Measurements from ENCODE around the gene MESD.

Gene MESD

DNA sequence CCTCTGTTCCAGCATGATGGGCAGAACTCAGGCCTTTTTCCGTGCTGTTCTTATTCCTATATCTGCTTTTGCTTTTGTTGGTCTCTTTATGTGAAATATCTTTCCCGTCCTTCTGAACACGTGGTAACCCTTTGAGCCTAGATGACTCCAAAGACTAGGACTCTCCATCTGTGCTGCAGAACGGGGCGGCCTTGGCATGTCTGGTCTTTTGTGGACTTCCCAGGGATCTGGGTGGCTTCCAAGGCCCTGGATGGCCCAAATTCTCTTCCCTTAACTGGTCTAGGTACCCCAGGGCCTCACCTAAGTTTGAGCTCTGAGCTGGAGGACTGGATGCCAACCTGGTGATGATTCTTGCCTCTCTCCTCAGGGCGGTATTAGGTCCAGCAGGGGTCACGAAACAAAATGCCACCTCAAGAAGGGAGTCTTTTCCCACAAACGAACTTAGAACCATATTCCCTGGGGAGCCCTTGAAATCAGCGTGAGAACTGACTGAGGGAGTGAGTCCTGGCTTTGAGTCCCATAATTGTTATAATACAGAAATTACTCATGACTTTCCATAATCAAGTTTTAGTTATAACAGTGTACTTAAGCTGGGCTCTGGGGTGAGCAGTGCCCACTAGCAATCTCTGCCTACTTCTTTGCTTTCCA lies 25.0 kb upstream of the MESD start:
- DNase-seq (ENCODE audit: low spot score) = no peak

DNA sequence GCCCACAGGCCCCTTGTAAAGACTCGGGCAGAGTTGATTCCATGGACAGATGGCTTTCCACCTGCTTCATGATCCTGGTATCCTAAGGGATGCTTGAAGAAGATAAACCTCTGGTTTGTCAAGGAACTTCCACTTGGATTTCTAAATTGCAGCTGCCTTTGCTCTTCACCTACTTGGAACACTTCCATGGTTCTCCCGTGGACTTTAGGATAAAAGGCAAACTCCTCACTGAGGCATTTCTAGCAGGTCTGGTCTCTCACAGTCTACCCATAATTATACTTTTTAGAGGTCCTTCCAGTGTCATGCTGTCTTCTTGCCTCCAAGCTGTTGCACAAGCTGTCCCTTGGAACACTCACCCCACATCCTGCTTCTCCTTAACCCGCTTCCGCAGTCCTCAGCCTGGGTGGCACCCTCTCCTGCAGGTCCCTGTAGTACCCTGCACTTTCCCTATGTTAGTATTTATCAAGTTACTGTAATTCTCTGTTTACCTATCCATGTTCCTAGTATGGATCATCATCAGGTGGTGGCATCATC lies 23.8 kb upstream of the MESD start:
- DNase-seq (ENCODE audit: low spot score) = no peak

DNA sequence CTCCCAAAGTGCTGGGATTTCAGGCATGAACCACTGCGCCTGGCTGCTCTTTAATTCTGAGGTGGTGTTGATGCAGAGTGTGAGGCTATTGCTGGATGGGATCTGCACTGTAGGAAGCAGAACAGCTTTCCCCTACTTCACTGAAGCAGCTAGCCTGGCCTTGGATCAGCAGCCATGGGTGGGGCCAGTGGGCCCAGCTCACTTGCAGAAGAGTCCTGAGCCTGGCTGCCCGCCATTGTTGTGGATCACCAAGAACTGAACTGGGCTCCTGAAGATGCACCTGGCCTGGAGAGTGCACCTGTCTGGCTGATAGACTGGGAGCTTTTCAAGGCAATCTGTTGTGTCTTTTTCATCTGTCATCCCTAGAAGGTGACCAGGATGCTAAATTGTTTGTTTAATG lies 23.0 kb upstream of the MESD start:
- no peak for DNase-seq (ENCODE audit: low spot score)

DNA sequence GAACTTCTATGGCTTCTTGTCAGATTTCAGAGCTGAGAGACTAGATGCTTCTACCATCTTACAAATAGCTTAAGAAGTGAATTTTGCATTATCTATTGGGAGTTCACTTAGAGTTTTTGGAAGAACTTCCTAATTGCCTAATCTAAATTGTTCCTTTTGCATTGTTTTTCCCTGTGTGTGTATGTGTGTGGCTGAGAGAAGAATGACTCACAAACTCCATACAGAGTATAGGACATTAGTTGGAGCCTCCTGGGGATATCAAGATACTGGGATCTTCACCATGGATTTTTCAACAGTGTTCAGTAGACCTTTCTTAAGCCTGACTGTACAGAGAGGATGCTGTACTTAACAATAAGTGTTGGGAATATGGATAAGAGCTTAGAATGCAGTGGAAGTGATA lies 22.0 kb upstream of the MESD start:
- no peak for DNase-seq (ENCODE audit: low spot score)

DNA sequence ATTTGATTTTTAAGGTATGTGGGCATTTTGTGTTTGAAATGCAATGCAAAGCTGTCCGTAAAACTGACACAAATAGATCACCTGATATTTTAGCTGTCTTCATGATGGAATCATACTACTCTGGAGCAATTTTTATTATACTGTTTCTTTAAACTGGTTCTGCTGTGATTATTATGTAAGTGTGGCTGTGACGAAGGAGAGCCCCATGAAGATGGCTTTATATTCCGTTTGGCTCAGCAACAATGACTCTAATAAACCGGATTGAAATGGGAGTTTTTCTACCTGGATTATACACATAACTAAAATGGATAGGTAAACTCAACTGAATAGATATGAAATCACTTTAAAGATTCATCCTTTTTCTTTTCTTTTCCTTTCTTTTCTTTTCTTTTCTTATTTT lies 20.5 kb upstream of the MESD start:
- no peak for DNase-seq (ENCODE audit: low spot score)

DNA sequence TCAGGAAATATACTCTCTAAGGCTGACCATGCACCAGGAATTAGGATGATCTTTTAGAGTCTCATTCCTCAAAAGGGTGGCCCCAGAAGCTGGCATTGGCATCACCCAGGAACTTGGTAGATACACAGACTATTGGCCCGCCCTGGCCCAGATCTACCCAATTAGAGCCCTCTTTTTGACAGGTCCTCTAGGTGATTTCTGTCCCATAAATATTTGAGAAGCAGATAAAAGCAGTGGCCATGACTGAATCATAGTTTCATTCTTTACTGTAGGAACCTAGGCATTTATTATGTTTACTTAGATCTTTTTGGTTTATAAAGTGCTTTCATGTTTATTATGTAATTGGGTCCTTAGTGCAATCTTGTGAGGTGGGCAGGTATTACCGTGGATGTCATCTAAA lies 18.7 kb upstream of the MESD start:
- no peak for DNase-seq (ENCODE audit: low spot score)

DNA sequence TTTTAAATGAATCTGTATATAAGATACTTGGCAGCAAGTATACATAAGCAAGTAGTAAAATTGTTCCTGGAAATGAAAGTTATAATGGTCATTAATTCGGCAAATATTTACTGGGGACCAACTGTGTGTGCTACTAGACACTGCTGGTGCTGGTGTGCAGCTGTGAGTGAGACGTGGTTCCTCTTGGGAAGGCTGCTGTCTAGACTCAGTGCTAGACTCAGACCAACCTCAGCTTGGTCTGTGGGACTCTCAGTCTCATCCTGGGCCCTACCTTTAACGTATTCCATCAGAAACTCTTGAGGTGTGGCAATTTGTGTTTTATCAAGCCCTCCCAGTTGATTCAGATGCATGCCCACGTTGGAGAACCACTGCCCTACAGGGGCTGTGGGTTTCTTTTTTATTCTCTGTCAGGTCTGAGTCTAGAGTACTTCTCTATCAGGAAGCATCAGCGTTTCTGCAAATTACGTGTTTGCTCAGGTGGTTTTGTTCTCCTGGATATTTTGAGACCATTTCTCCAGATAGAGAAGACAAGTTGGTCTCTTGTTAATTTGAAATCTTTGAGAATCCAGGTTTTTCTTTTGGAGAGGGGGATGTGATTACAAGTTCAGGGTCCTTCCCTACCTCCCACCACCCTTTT lies 17.9 kb upstream of the MESD start:
- DNase-seq (ENCODE audit: low spot score) = no peak

DNA sequence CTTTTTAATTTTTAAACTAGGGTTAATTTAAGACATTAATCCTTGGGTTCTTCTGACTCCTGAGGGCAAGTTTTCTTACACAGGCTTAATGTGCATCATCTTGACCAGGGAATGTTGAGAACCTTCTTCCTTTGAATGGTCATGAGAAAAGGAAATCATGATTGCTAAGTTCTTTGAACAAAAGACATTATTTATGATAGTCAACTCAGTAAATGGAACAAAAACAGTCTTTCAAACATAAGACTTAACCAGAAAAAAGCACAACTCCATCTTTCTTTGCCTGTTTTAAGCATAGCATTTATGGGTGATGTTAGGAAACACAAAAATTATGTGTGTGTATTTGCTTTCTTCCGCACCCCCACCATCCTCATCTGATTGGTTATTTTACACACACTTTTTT lies 16.5 kb upstream of the MESD start:
- DNase-seq (ENCODE audit: low spot score) = no peak

DNA sequence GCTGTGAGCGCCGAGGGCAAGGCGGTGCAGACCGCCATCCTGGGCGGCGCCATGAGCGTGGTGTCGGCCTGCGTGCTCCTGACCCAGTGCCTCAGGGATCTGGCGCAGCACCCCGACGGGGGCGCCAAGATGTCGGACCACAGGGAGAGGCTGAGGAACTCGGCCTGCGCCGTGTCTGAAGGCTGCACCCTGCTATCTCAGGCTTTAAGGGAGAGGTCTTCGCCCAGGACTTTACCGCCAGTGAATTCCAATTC lies 13.4 kb upstream of the MESD start:
- DNase-seq (ENCODE audit: low spot score) = no peak

DNA sequence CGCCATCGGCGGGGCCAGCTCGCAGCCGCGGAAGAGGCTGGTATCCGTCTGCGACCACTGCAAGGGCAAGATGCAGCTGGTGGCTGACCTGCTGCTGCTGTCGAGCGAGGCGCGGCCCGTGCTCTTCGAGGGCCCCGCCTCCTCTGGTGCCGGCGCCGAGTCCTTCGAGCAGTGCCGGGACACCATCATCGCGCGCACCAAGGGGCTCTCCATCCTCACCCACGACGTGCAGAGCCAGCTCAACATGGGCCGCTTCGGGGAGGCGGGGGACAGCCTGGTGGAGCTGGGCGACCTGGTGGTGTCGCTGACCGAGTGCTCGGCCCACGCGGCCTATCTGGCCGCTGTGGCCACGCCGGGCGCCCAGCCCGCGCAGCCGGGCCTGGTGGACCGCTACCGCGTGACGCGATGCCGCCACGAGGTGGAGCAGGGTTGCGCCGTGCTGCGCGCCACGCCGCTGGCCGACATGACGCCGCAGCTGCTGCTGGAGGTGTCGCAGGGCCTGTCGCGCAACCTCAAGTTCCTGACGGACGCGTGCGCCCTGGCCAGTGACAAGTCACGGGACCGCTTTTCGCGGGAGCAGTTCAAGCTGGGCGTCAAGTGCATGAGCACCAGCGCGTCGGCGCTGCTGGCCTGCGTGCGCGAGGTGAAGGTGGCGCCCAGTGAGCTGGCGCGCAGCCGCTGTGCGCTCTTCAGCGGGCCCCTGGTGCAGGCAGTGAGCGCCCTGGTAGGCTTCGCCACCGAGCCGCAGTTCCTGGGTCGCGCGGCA lies 12.9 kb upstream of the MESD start:
- DNase-seq (ENCODE audit: low spot score) = peak; percentile 73

DNA sequence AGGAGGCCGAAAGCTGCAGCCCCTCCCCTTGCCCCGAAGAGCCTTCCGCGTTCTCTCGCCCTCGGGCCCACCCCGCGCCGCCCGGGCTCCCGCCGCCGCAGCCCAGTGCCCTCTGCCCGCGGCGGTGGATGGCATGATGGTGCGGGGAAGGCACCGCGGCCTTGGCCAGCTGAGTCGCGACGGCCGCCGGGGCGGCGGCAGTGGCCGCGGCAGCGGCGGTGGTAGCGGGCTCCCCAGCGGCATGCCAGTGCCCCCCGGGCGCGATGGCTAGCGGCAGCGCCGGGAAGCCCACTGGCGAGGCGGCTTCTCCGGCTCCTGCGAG lies 12.4 kb upstream of the MESD start:
- peak; percentile 74 for DNase-seq (ENCODE audit: low spot score)

DNA sequence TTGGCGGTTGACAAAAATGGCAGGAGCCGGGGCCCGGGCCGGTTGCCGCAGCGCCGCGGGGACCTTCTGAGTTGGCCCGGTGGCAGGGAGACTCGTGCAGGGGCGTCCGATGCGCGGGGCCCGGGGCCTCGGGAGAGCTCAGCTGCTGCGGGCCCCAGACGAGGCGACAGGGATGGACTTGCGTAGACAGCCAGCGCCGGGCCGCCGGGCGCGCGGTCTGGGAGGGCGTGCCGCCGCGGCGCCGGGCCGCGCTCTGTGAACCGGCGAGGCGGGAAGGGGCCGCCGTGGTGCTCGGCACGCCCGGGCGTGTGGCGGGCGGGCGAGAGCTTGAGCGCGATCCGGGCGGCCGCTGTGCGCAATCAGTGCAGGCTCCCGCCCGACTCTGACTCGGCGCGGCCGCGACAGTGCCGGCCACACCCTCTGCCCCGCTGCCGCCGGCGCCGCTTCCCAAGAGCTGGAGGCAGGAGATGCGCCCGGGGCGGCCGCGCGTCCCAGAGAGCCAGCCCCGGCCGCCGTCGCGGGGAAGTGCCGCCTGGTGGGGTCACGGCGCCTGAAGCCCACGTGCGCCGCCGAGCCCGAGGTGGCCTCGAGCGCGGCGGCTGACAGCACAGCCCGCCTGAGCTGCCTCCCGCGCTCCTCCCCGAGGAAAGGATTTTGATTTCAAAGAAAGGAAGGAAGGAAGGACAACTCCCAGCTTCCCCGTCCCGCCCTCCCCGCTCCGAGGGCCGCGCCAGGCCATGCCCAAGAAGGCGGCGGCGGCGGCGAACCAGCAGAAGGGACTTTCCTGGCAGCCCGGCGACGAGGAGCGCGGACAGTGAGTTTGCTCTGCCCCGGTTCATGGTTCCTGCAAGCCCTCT lies 11.8 kb upstream of the MESD start:
- peak; percentile 75 for DNase-seq (ENCODE audit: low spot score)

DNA sequence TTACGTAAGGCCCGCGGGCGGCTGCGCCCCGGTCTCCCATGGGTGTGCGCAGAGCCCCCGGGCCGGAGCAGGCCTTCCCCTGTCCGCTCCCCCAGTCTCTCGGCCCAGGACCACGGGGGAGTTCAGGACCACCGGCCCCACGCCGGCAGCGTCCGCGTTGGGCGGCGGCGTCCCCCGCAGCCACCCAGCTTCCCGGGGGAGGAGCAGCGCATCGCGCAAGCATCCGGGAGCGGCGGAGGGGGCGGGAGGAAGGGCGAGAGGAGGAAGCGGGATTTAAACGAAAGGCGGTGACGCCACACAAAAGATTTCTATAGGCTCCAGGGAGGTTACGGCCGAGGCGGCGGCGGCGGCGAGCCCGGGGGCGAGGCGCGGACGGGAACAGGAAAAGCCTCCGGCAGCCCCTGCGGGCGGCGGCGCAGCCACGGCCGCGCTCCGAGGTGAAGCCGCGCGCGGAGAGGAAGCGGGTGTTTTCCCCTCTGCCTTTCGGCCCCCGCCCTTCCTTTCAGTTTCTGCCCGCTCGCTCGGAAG lies 11.1 kb upstream of the MESD start, which contains the start of gene TLNRD1:
Gene TLNRD1, plus strand, starts transcription at position 300 of the 528 bp plus-strand sequence. CDS start 1,349 bp downstream, outside the sequence.
- DNase-seq (ENCODE audit: low spot score) = peak; percentile 95

DNA sequence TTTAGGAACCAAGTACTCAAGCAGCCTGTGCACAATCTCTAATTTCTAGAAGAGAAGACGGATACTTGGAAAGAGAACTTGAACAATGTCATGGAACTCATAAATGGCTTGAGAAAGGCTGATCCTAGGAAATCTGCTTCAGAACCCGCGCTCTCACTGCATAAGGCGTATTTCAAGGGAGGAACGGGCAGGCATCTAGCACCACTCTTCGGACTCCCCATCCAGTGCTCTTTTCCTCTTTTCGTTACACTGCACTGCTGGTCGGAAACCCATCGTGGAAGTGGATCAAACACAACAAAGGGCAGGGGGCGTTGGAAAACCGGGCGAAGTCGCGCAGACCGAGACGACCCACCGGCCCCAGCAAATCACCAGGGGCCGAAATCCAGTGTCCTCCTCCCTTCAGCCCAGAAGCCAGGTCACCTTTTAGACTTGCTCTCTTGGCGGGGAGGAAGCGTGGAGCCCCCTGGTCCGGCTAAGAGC lies 10.6 kb upstream of the MESD start:
- peak; percentile 35 for DNase-seq (ENCODE audit: low spot score)

DNA sequence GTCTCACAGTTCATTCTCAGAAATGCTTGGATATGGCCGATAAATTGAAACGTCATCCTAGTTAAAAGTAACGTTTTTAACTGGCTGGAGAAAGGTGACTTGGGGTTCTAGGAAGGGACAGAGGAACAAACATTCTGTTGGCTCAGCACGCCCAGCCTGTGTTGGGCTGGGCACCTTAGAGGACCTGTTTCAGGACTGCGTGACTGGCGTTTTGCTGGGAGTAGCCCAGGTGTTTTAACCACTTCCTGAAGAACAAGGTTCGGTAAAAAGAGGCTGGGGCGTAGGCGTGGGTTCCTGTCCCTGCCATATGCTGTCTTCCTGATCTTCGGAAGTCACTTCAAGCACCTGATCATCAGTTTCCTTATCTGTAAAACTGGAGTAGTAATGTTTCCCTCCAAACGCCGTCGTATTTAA lies 10.0 kb upstream of the MESD start:
- no peak for DNase-seq (ENCODE audit: low spot score)

DNA sequence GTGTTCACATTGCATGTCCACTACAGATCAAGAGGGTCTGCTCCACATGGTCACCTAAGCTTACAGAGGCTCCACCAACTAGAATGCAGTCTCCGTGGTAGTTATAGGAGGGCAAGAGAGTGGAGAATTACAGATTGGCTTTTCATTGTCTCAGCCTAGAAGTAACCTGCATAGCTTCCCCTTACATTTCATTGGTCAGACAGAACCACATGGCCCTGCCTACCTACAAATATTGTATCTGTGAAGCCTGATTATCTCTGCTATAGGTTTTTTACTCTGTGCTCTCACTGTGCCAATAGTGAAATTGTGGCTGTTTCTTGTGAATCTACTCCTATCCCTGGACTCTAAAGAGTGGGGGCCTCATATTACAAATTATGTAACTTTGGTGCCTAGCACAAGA lies 8.6 kb upstream of the MESD start:
- DNase-seq (ENCODE audit: low spot score) = no peak

DNA sequence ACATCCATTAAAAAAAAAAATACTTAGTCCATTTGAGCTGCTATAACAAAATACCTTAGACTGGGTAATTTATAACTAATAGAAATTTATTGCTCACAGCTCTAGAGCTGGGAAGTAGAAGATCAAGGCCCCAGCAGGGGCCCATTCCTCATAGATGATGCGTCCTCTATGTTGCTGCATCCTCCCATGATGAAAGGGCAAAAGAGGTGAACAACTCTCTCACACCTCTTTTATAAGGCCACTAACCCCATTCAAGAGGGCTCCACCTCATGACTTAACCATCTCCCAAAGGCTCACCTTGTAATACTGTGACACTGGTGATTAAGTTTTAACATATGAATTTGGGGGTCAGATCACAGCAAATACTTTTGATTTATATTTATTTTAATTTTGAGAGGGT lies 8.1 kb upstream of the MESD start:
- DNase-seq (ENCODE audit: low spot score) = no peak

DNA sequence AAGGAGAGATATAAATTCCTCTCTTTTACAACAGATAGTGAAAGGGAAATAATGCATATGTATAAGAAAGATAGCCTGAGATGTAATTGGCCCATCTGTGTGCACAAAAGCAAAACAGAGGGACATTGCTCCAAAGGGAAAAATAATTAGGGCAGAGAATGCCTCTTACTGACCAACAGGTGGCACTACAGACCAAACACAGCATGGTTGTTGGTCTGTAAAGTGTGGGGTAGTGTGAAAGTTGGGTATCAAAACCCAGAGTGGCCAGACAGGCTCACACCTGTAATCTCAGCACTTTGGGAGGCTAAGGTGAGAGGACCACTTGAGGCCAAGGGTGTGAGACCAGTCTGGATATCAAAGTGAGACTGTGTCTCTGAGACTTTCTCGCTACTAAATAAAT lies 6.6 kb upstream of the MESD start:
- no peak for DNase-seq (ENCODE audit: low spot score)

DNA sequence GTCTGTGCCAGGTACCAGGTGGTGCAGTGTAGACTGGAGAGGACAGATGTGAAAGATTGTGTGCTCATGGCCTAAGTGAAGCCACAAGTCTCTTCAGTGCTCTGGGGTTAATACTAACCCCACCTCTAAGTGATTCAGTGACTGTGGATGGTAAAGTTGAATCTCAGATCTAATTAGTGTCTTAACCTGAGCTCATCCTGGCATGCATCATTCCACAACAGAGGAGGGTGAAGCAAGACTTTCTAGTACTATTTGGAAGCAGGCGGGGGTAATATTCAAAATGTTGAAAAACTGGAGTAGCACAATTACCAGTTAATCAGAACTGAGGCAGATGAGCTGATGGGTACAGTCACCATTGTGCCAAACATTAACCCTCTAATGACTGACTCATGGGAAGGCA lies 2.8 kb upstream of the MESD start:
- DNase-seq (ENCODE audit: low spot score) = no peak

DNA sequence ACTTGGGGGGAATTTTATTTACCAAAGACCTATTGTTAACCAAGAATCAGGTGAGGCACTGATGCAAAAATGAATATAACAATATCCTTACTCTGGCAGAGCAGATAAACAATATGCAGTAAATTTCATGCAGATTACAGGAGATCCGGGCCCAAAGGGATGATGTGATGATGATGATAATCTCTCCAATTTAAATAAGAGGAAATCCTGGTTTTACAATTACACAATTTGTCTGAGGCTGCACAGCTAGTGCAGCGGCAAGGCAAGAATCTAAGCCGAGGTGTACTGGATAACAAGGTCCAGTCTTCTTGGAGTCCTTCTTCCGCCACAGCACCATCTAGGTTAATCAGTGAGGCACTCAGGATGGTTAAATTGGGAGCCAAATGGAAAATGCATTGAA lies 2.4 kb upstream of the MESD start:
- no peak for DNase-seq (ENCODE audit: low spot score)

DNA sequence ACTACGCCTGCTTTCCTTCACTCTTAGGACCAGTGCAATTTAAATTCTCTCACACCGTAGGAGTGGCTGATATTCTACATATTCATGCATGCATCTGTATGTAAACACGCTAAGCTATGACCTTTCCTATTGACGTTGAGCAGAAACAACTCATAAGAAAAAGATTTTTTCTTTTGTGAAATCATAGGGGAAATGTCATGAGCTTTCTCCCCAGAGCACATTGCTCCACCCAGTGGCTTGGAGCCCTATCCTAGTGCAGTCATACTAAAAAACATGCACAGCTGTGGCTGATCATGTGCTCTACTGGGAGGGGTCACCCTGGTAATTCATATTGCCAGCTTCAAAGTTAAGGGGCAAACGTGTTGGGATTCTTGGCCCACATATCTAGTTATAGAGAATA lies 1.8 kb upstream of the MESD start:
- DNase-seq (ENCODE audit: low spot score) = no peak

DNA sequence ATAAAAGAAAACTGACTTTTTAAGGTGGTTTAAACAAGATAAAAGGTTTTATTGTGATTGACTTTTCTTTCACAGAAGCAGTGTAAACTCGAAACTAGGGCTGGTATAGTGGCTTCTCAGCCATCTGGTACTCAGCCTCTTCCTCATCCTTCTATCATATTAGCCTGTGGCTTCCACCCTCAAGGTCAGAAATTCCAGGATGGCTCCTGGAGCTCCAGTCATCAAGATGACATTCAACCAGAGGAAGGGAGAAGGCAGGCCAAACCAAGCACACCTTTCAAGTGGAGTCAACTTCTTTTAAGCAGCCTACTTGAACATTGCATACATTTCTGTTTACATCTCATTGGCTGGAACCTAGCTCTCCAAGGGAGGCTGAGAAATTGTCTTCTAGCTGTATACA lies 1.3 kb upstream of the MESD start:
- DNase-seq (ENCODE audit: low spot score) = no peak
